Measurements from ENCODE around the gene NBPF1.
"Not testable (repeated sequence)": the region's sequence is repeated elsewhere in the genome, so short reads cannot be mapped to it uniquely, and the experiment has no call there.

Gene NBPF1

GRCh38 chr1:16540421-16540893 lies 72.9 kb downstream of the NBPF1 start:
- DNase-seq: not testable (repeated sequence)

GRCh38 chr1:16537528-16537927 lies 75.8 kb downstream of the NBPF1 start:
- DNase-seq: not testable (repeated sequence)

- DNase-seq: not testable (repeated sequence)
Observed at GRCh38 chr1:16536796-16537195, 76.6 kb downstream of the NBPF1 start.

- DNase-seq: not testable (repeated sequence)
Observed at GRCh38 chr1:16535898-16536297, 77.5 kb downstream of the NBPF1 start.

GRCh38 chr1:16535487-16535886 lies 77.9 kb downstream of the NBPF1 start:
- DNase-seq: not testable (repeated sequence)

- DNase-seq: not testable (repeated sequence)
Observed at GRCh38 chr1:16534829-16535456, 78.4 kb downstream of the NBPF1 start.

- not testable (repeated sequence) for DNase-seq
Observed at GRCh38 chr1:16534239-16534828, 79.0 kb downstream of the NBPF1 start.

GRCh38 chr1:16532235-16532991 lies 81.0 kb downstream of the NBPF1 start:
- DNase-seq: not testable (repeated sequence)

GRCh38 chr1:16528338-16528737 lies 85.0 kb downstream of the NBPF1 start:
- DNase-seq: not testable (repeated sequence)

GRCh38 chr1:16525769-16526168 lies 87.6 kb downstream of the NBPF1 start:
- DNase-seq: not testable (repeated sequence)

- not testable (repeated sequence) for DNase-seq
Observed at GRCh38 chr1:16521679-16522078, 91.7 kb downstream of the NBPF1 start.

- DNase-seq: no peak
Observed at GRCh38 chr1:16521288-16521583, 92.1 kb downstream of the NBPF1 start.

- DNase-seq: not testable (repeated sequence)
Observed at GRCh38 chr1:16520435-16521287, 92.7 kb downstream of the NBPF1 start.

GRCh38 chr1:16519255-16519951 lies 94.0 kb downstream of the NBPF1 start:
- not testable (repeated sequence) for DNase-seq

- DNase-seq: not testable (repeated sequence)
Observed at GRCh38 chr1:16518913-16519254, 94.5 kb downstream of the NBPF1 start.

- DNase-seq: not testable (repeated sequence)
Observed at GRCh38 chr1:16516694-16517410, 96.5 kb downstream of the NBPF1 start.

- peak; percentile 65 for DNase-seq
Observed at GRCh38 chr1:16514107-16515055, 99.0 kb downstream of the NBPF1 start, which contains the start of gene RNU1-1. Gene RNU1-1 (minus strand): TSS chr1:16514285.

- DNase-seq: peak; percentile 69
Observed at GRCh38 chr1:16513412-16514106, 99.8 kb downstream of the NBPF1 start.

GRCh38 chr1:16512624-16513411 lies 100.5 kb downstream of the NBPF1 start:
- DNase-seq: not testable (repeated sequence)
